Liver (tissue), 9 donors: ENCODE results near the gene THSD7B. TPM values are rescaled to one million over a fixed set of nuclear protein-coding genes. Genes with fewer than 3 reads are reported as not detected.

Source experiments
- DNase-seq: peaks from one replicate; pipeline ENCODE4 v3.0.0-alpha.2; 2017; ENCODE audit warnings: low spot score
- H3K27ac ChIP-seq, 2 donors: one replicate each; pipeline ENCODE4 v1.7.0; 2013; ENCODE audit warnings: inconsistent platforms in 2 of 2, low read length in 2 of 2, control low read depth in 1 of 2, low read depth in 1 of 2, mild to moderate bottlenecking in 1 of 2
- H3K27me3 ChIP-seq, 4 donors: one replicate each; pipeline versions ENCODE4 v1.6.1 to v1.7.0; 2013; ENCODE audit warnings: low read length in 3 of 4, inconsistent platforms in 1 of 4, mild to moderate bottlenecking in 1 of 4, moderate library complexity in 1 of 4; ENCODE audit not compliant: control insufficient read depth in 4 of 4, insufficient read depth in 4 of 4
- H3K36me3 ChIP-seq, 4 donors: one replicate each; pipeline versions ENCODE4 v1.6.1 to v1.7.0; 2013; ENCODE audit warnings: low read length in 3 of 4, mild to moderate bottlenecking in 3 of 4, low read depth in 1 of 4, moderate library complexity in 1 of 4; ENCODE audit not compliant: control insufficient read depth in 4 of 4, insufficient read depth in 3 of 4
- H3K4me1 ChIP-seq, 4 donors: one replicate each; pipeline versions ENCODE4 v1.6.1 to v1.7.0; 2013; ENCODE audit warnings: low read length in 3 of 4, mild to moderate bottlenecking in 3 of 4, moderate library complexity in 1 of 4; ENCODE audit not compliant: control insufficient read depth in 4 of 4, insufficient read depth in 4 of 4
- H3K4me3 ChIP-seq, 3 donors: one replicate each; pipeline versions ENCODE4 v1.6.1 to v1.7.0; 2013; ENCODE audit warnings: low read length in 3 of 3, control low read depth in 1 of 3, low read depth in 1 of 3, mild to moderate bottlenecking in 1 of 3
- H3K9ac ChIP-seq, 2 donors: one replicate each; pipeline ENCODE4 v1.7.0; 2013; ENCODE audit warnings: low read length in 2 of 2, mild to moderate bottlenecking in 2 of 2, moderate library complexity in 2 of 2, control low read depth in 1 of 2, low read depth in 1 of 2
- H3K9me3 ChIP-seq, 4 donors: one replicate each; pipeline versions ENCODE4 v1.6.1 to v1.7.0; 2013; ENCODE audit warnings: low read length in 3 of 4; ENCODE audit not compliant: control insufficient read depth in 4 of 4
- ATF3 ChIP-seq: IDR thresholded peaks from 2 replicates; pipeline ENCODE4 v1.6.1; 2016; ENCODE audit warnings: antibody characterized with exemption
- CTCF ChIP-seq: fragments of 150-350 bp; IDR thresholded peaks from 2 replicates; pipeline ENCODE4 v1.5.1; 2017; ENCODE audit warnings: improper control_type of control experiment, low read depth, low read length; ENCODE audit not compliant: missing input control
- EGR1 ChIP-seq, 2 donors: IDR thresholded peaks; 2 replicates each; pipeline ENCODE4 v1.6.1; 2016 to 2018; ENCODE audit warnings: antibody characterized with exemption in 2 of 2, low read depth in 2 of 2
- FOXA1 ChIP-seq: IDR thresholded peaks from 2 replicates; pipeline ENCODE4 v1.6.1; 2016; ENCODE audit warnings: antibody characterized with exemption
- FOXA2 ChIP-seq: IDR thresholded peaks from 2 replicates; pipeline ENCODE4 v1.6.1; 2016; ENCODE audit warnings: antibody characterized with exemption
- GABPA ChIP-seq, 2 donors: IDR thresholded peaks in 1 of 2; conservative IDR thresholded peaks in 1 of 2; 2 replicates each; pipeline ENCODE4 v1.6.1; 2016; ENCODE audit warnings: antibody characterized with exemption in 2 of 2, mild to moderate bottlenecking in 1 of 2, moderate library complexity in 1 of 2
- HNF4A ChIP-seq, 2 donors: conservative IDR thresholded peaks; 2 replicates each; pipeline ENCODE4 v1.6.1; 2016; ENCODE audit warnings: antibody characterized with exemption in 2 of 2, mild to moderate bottlenecking in 2 of 2
- HNF4G ChIP-seq: IDR thresholded peaks from 2 replicates; pipeline ENCODE4 v1.6.1; 2016; ENCODE audit warnings: antibody characterized with exemption
- MAX ChIP-seq: IDR thresholded peaks from 2 replicates; pipeline ENCODE4 v1.6.1; 2016; ENCODE audit warnings: antibody characterized with exemption
- NR2F2 ChIP-seq: IDR thresholded peaks from 2 replicates; pipeline ENCODE4 v1.6.1; 2016; ENCODE audit warnings: antibody characterized with exemption
- RAD21 ChIP-seq, 2 donors: IDR thresholded peaks; 2 replicates each; pipeline ENCODE4 v1.6.1; 2016; ENCODE audit warnings: antibody characterized with exemption in 2 of 2, mild to moderate bottlenecking in 2 of 2
- REST ChIP-seq: IDR thresholded peaks from 2 replicates; pipeline ENCODE4 v1.6.1; 2016; ENCODE audit warnings: antibody characterized with exemption, mild to moderate bottlenecking
- RXRA ChIP-seq, 2 donors: IDR thresholded peaks; 2 replicates each; pipeline ENCODE4 v1.6.1; 2017 to 2018; ENCODE audit warnings: antibody characterized with exemption in 2 of 2, mild to moderate bottlenecking in 1 of 2
- SP1 ChIP-seq: IDR thresholded peaks from 2 replicates; pipeline ENCODE4 v1.6.1; 2018; ENCODE audit warnings: antibody characterized with exemption, mild to moderate bottlenecking
- TAF1 ChIP-seq: conservative IDR thresholded peaks from 2 replicates; pipeline ENCODE4 v1.6.1; 2016; ENCODE audit warnings: antibody characterized with exemption, mild to moderate bottlenecking
- ZBTB33 ChIP-seq: IDR thresholded peaks from 2 replicates; pipeline ENCODE4 v1.6.1; 2016; ENCODE audit warnings: antibody characterized with exemption
- polyA plus RNA-seq, 2 donors: library from polyadenylated mRNA; stranded (reverse) in 1 of 2; unstranded in 1 of 2; fragments of 200-250 nt in 1 of 2; fragments of >200 nt in 1 of 2; fragmentation: Nextera tagmentation in 1 of 2; extraction: Ambion mirVana in 1 of 2; gene quantifications; one replicate each; pipeline versions ENCODE4 v1.2.1 to v1.2.3, GENCODE V29; 2013 to 2015
- total RNA-seq, 2 donors: library from RNA; depleted of rRNA; stranded (reverse); fragments of >200 nt; gene quantifications; one replicate each; pipeline ENCODE4 v1.2.3, GENCODE V29; 2014
- donor health status: healthy.
- donor health status: healthy.
- donor health status: healthy.
- donor health status: healthy.
- donor health status: healthy.

THSD7B gene
- total and polyA plus RNA-seq, 4 donors, result 0.01 to 0.75 (median 0.42) TPM; not detected in 1

- no peak for DNase-seq
Observed at GRCh38 chr2:137117385-137117784, 352.0 kb downstream of the THSD7B start.

More at GRCh38 chr2:137117385-137117784, 352.0 kb downstream of the THSD7B start:
- Histone ChIP-seq H3K27me3 (peaks cover 0 to 2% (median 0%) of the 10 kb centered on the region in 4 donors), H3K9ac (no peak overlapping the region), H3K9me3 (no peaks in the 10 kb centered on the region), H3K36me3 (no peaks in the 10 kb centered on the region), H3K4me1 (no peaks in the 10 kb centered on the region), H3K27ac (no peak overlapping the region), H3K4me3 (no peak overlapping the region)
- no peak for TF ChIP-seq ZBTB33
- no peak for TF ChIP-seq NR2F2
- no peak for TF ChIP-seq CTCF
- no peak for TF ChIP-seq REST
- no peak for TF ChIP-seq FOXA2
- TF ChIP-seq SP1, result no peak
- TF ChIP-seq ATF3, result no peak
- TF ChIP-seq MAX, result no peak
- TF ChIP-seq EGR1 (IDR thresholded peaks at IDR 0.05; ENCODE audit: low read depth in 2 of 2), result no peak
- TF ChIP-seq FOXA1, result no peak
- TF ChIP-seq RXRA (IDR thresholded peaks at IDR 0.05), result no peak
- TF ChIP-seq HNF4A (conservative IDR thresholded peaks at IDR 0.05), result no peak
- no peak for TF ChIP-seq HNF4G
- no peak for TF ChIP-seq RAD21 (IDR thresholded peaks at IDR 0.05)
- no peak for TF ChIP-seq GABPA (IDR thresholded peaks at IDR 0.05 in 1 of 2, conservative IDR thresholded peaks at IDR 0.05 in 1 of 2)
- TF ChIP-seq TAF1, result no peak
